HepG2 (cell line): Measurements from ENCODE around the gene ADCY1. TPM values are rescaled to one million over a fixed set of nuclear protein-coding genes. Genes with fewer than 3 reads are reported as not detected.

Experiments used
- ATAC-seq: fragments of 200-7000 bp; cut with Tn5 transposase; 3 replicates; pipeline ENCODE4 v1.9.1; 2020; ENCODE audit warnings: mild to moderate bottlenecking, moderate library complexity
- BruUV-seq: library from RNA; stranded (reverse); fragments of 400-500 nt; replicated peaks from 2 replicates; lab custom pipeline; 2021; lab: Mats Ljungman, UMichigan
- CTCF ChIA-PET: fragments of 300-600 bp; formaldehyde crosslinking; extraction: SDS; loops from one replicate; lab custom pipeline; 2021; ENCODE audit warnings: low total read pairs, inconsistent platforms, low intra/inter-chr PET ratio; lab: Yijun Ruan, JAX
- POLR2A ChIA-PET: fragments of 350-600 bp; sonication (Branson Sonifier 250); formaldehyde crosslinking; loops from one replicate; lab custom pipeline; 2020; ENCODE audit warnings: antibody characterized with exemption, inconsistent platforms; lab: Yijun Ruan, JAX
- DNase-seq: peaks from one replicate; pipeline ENCODE4 v3.0.0-alpha.2; 2015; ENCODE audit warnings: low spot score
- FAIRE-seq: peaks from 3 replicates; lab custom pipeline; 2011; peaks lifted over from hg19 to GRCh38; lab: Jason Lieb, UNC
- H2AFZ ChIP-seq: one replicate; pipeline ENCODE4 v1.6.1; 2011; ENCODE audit warnings: low read length, inconsistent platforms
- H3K27ac ChIP-seq: fragments of 300-600 bp; 3 replicates; pipeline ENCODE4 v1.8.0; 2011; ENCODE audit warnings: mixed run types, mild to moderate bottlenecking, mixed read lengths, low read length, inconsistent platforms; ENCODE audit not compliant: insufficient read depth; ENCODE audit errors: extremely low read length
- H3K27me3 ChIP-seq, 2 experiments: fragments of 200-600 bp in 1 of 2; 2 replicates in 1 of 2; 3 replicates in 1 of 2; pipeline versions ENCODE4 v1.6.0 to v1.8.0; 2011; ENCODE audit warnings: low read length in 2 of 2, mild to moderate bottlenecking in 2 of 2, moderate library complexity in 2 of 2, inconsistent platforms in 1 of 2; ENCODE audit not compliant: insufficient read depth in 2 of 2, control insufficient read depth in 1 of 2
- H3K36me3 ChIP-seq, 2 experiments: fragments of 200-600 bp in 1 of 2; replicated peaks in 1 of 2; 2 replicates in 1 of 2; 3 replicates in 1 of 2; pipeline versions ENCODE4 v1.5.1 to v1.8.0; 2011; ENCODE audit warnings: low read length in 2 of 2, inconsistent platforms in 1 of 2; ENCODE audit not compliant: insufficient read depth in 2 of 2, control insufficient read depth in 1 of 2
- H3K4me1 ChIP-seq: 2 replicates; pipeline ENCODE4 v1.5.1; 2012; ENCODE audit warnings: low read length, inconsistent platforms; ENCODE audit not compliant: insufficient read depth
- H3K4me2 ChIP-seq: 2 replicates; pipeline ENCODE4 v1.6.0; 2011; ENCODE audit warnings: low read depth, low read length, inconsistent platforms
- H3K4me3 ChIP-seq, 3 experiments: fragments of 200-600 bp in 1 of 3; sonication (generic), shearing (Covaris generic) in 1 of 3; replicated peaks in 1 of 3; 2 replicates each; pipeline ENCODE4 v1.5.1; 2011 to 2016; ENCODE audit warnings: low read length in 3 of 3, inconsistent platforms in 2 of 3, low read depth in 2 of 3, mild to moderate bottlenecking in 2 of 3, control low read depth in 1 of 3, mixed read lengths in 1 of 3; ENCODE audit not compliant: insufficient read depth in 1 of 3
- H3K79me2 ChIP-seq: one replicate; pipeline ENCODE4 v1.6.1; 2011; ENCODE audit warnings: low read length, inconsistent platforms; ENCODE audit not compliant: insufficient read depth
- H3K9ac ChIP-seq: 2 replicates; pipeline ENCODE4 v1.6.0; 2011; ENCODE audit warnings: mild to moderate bottlenecking, low read depth, low read length, inconsistent platforms; ENCODE audit not compliant: insufficient read depth
- H3K9me3 ChIP-seq: 2 replicates; pipeline ENCODE4 v1.5.1; 2012; ENCODE audit warnings: mild to moderate bottlenecking, low read length
- H4K20me1 ChIP-seq: 2 replicates; pipeline ENCODE4 v1.6.0; 2011; ENCODE audit warnings: inconsistent platforms, mild to moderate bottlenecking, low read length, moderate library complexity; ENCODE audit not compliant: insufficient read depth
- KLF11 ChIP-seq: IDR thresholded peaks from 2 replicates; pipeline ENCODE4 v1.6.1; 2016; ENCODE audit warnings: missing compliant biosample characterization
- KLF9 ChIP-seq: IDR thresholded peaks from 2 replicates; pipeline ENCODE4 v1.6.1; 2016; ENCODE audit warnings: low read depth
- NRL ChIP-seq: sonication (generic); formaldehyde crosslinking; IDR thresholded peaks from 2 replicates; pipeline ENCODE4 v1.5.0; 2020; ENCODE audit warnings: missing genetic modification reagents, mild to moderate bottlenecking, moderate library complexity, borderline replicate concordance
- ZNF12 ChIP-seq: sonication (generic); formaldehyde crosslinking; IDR thresholded peaks from 2 replicates; pipeline ENCODE4 v1.5.0; 2020; ENCODE audit warnings: missing genetic modification reagents
- ZNF138 ChIP-seq: sonication (generic); formaldehyde crosslinking; IDR thresholded peaks from 2 replicates; pipeline ENCODE4 v1.5.0; 2020; ENCODE audit warnings: mild to moderate bottlenecking, low read depth, missing genetic modification reagents
- ZNF232 ChIP-seq: sonication (generic); formaldehyde crosslinking; IDR thresholded peaks from 2 replicates; pipeline ENCODE4 v1.4.0; 2020; ENCODE audit warnings: missing genetic modification reagents, borderline replicate concordance
- ZNF720 ChIP-seq: sonication (generic); formaldehyde crosslinking; IDR thresholded peaks from 2 replicates; pipeline ENCODE4 v1.4.0; 2020; ENCODE audit warnings: missing genetic modification reagents
- WGBS: methylation state at CpG from one replicate; pipeline ENCODE4 v1.1.6; 2017; ENCODE audit warnings: low lambda C conversion rate; 5-methylcytosine and 5-hydroxymethylcytosine counted together
- in situ Hi-C: cut with HindIII; loops from 2 replicates; pipeline ENCODE4 v1.10.0; 2017; ENCODE audit warnings: low pct_unique_long_range_greater_than_20kb; ENCODE audit not compliant: extremely low pct_ligation_motif_present
- intact Hi-C: fragments of 100-400 bp; cut with micrococcal nuclease; formaldehyde crosslinking; loops from one replicate; pipeline ENCODE4 v1.10.0; 2022; ENCODE audit not compliant: unreplicated experiment
- polyA plus RNA-seq, 8 experiments: library from polyadenylated mRNA; depleted of rRNA in 3 of 8; stranded (reverse) in 7 of 8; unstranded in 1 of 8; fragments of >200 nt; fragmentation: Illumina TruSeq in 4 of 8; extraction: Trizol in 4 of 8; gene quantifications; 2 replicates each; pipeline versions ENCODE4 v1.2.1 to v1.2.3, GENCODE V29; 2011 to 2016; ENCODE audit warnings: low read depth in 4 of 8, missing spikeins in 1 of 8, mixed read lengths in 1 of 8; ENCODE audit not compliant: insufficient read depth in 1 of 8
- total RNA-seq, 5 experiments: library from RNA; depleted of rRNA; stranded (reverse); fragments of >200 nt; fragmentation: Illumina TruSeq; extraction: Trizol; gene quantifications; 2 replicates each; pipeline ENCODE4 v1.2.3, GENCODE V29; 2016; ENCODE audit warnings: low read depth in 1 of 5
- TF ChIP-seq, protein P1 (sequence below): sonication (generic); formaldehyde crosslinking; IDR thresholded peaks from 2 replicates; pipeline ENCODE4; 2020; ENCODE audit warnings: missing genetic modification reagents, mild to moderate bottlenecking, borderline replicate concordance
- TF ChIP-seq, protein P2 (sequence below): sonication (generic); formaldehyde crosslinking; IDR thresholded peaks from 2 replicates; pipeline ENCODE4 v1.4.0; 2020; ENCODE audit warnings: low read depth, mild to moderate bottlenecking, missing genetic modification reagents
- TF ChIP-seq, protein P3 (sequence below): sonication (generic); formaldehyde crosslinking; IDR thresholded peaks from 2 replicates; pipeline ENCODE4 v1.9.0; 2021; ENCODE audit warnings: missing genetic modification reagents, mild to moderate bottlenecking, borderline replicate concordance
- TF ChIP-seq, protein P4 (sequence below): sonication (generic); formaldehyde crosslinking; conservative IDR thresholded peaks from 2 replicates; pipeline ENCODE4 v1.8.1; 2023; ENCODE audit warnings: missing genetic modification reagents

ADCY1 gene
- total and polyA plus RNA-seq, 2 of the 13 experiments (the other 11 are each of a cell fraction or from before 2014, with no cell fraction given), result 0.80 to 1.2 TPM

DNA sequence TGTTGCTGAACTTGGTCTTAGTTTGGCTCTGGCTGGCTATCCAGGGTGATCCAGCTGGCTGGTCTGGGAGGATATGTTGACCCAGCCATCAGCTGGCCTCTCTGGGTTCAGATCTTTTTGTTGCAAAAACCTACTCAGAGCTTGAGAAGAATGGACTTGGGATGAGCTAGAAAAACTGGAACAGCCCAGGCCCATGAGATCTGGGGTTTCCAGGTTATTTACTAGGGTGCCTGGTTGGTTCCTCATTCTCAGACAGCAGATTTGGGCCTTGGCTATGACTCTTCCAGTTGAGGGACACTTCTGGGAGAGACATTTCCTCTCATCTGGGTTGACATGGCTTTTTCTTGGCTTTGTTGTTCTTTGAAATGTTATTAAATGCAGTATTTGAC is 116.6 kb downstream of the ADCY1 start (continued):
- TF ChIP-seq, protein P1, sequence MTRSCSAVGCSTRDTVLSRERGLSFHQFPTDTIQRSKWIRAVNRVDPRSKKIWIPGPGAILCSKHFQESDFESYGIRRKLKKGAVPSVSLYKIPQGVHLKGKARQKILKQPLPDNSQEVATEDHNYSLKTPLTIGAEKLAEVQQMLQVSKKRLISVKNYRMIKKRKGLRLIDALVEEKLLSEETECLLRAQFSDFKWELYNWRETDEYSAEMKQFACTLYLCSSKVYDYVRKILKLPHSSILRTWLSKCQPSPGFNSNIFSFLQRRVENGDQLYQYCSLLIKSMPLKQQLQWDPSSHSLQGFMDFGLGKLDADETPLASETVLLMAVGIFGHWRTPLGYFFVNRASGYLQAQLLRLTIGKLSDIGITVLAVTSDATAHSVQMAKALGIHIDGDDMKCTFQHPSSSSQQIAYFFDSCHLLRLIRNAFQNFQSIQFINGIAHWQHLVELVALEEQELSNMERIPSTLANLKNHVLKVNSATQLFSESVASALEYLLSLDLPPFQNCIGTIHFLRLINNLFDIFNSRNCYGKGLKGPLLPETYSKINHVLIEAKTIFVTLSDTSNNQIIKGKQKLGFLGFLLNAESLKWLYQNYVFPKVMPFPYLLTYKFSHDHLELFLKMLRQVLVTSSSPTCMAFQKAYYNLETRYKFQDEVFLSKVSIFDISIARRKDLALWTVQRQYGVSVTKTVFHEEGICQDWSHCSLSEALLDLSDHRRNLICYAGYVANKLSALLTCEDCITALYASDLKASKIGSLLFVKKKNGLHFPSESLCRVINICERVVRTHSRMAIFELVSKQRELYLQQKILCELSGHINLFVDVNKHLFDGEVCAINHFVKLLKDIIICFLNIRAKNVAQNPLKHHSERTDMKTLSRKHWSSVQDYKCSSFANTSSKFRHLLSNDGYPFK (CRISPR knock-in tag), result peak; percentile 24; the same call in 1 of the 2 replicates
- TF ChIP-seq ZNF12 (CRISPR knock-in tag), result no peak
- TF ChIP-seq NRL (CRISPR knock-in tag), result no peak
- TF ChIP-seq ZNF138 (CRISPR knock-in tag), result 0 out of 2 replicates have a peak, but pooled peaks have one; percentile 45

DNA sequence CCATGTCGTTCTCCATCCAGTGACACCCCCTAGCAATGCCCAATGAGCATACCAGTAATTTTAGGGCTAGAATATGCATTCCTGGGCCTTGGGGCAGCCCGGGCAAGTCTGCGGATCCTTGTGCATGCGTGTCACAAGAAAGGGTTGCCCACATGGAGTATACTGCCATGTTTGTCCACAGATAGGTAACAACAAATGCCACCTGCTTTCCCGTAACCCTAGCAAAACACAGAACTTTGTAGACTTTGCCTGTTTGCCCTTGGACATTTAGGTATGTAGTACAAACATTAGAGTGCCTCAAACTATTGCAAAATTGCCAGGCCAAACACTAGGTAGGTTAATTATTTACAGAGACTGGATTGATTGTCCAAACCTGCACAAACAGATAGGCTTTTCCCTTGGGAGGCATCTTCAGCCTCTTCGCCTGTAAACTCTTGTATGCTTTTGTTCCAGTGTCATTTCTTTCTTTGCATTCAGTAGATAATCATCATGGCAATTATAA is 117.0 kb downstream of the ADCY1 start:
- H3K79me2 ChIP-seq, result no peaks in the 10 kb centered on the region
- H2AFZ ChIP-seq, result no peak overlapping the region
- DNase-seq (peak; percentile 99), FAIRE-seq (peak; percentile 84), ATAC-seq (peak; percentile 96)
- no peaks in the 10 kb centered on the region for H3K36me3 ChIP-seq
- intact Hi-C loops, result no loop called here
- peak overlapping the region; percentile 42 for H3K9ac ChIP-seq
- H4K20me1 ChIP-seq, result no peaks in the 10 kb centered on the region
- WGBS, result 4% methylated on average over 6 of the region's 6 CpGs
- no TSS peak for BruUV-seq
- no peaks in the 10 kb centered on the region for H3K9me3 ChIP-seq
- peak overlapping the region; percentile 88 for H3K27ac ChIP-seq
- ChIA-PET CTCF (no interaction called here), POLR2A (interaction anchor here (0.9 to 1.2 kb wide), 5 partner anchors 28 to 197 kb away, joined by 3 to 5 read pairs (median 4); partner anchors contain the start of gene IGFBP1)
- peaks cover 54% of the 10 kb centered on the region for H3K4me1 ChIP-seq
- peak overlapping the region; percentile 61 for H3K4me2 ChIP-seq
- in situ Hi-C loops, result no loop called here
- peak overlapping the region in 1 of 3 experiments; percentile 33; a peak in 1 of 6 replicates for H3K4me3 ChIP-seq
- no peaks in the 10 kb centered on the region for H3K27me3 ChIP-seq
- TF ChIP-seq ZNF720 (CRISPR knock-in tag), result no peak
- TF ChIP-seq, protein P2, sequence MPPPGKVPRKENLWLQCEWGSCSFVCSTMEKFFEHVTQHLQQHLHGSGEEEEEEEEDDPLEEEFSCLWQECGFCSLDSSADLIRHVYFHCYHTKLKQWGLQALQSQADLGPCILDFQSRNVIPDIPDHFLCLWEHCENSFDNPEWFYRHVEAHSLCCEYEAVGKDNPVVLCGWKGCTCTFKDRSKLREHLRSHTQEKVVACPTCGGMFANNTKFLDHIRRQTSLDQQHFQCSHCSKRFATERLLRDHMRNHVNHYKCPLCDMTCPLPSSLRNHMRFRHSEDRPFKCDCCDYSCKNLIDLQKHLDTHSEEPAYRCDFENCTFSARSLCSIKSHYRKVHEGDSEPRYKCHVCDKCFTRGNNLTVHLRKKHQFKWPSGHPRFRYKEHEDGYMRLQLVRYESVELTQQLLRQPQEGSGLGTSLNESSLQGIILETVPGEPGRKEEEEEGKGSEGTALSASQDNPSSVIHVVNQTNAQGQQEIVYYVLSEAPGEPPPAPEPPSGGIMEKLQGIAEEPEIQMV (CRISPR knock-in tag), result peak; percentile 39; the same call in 1 of the 2 replicates
- TF ChIP-seq, protein P3, sequence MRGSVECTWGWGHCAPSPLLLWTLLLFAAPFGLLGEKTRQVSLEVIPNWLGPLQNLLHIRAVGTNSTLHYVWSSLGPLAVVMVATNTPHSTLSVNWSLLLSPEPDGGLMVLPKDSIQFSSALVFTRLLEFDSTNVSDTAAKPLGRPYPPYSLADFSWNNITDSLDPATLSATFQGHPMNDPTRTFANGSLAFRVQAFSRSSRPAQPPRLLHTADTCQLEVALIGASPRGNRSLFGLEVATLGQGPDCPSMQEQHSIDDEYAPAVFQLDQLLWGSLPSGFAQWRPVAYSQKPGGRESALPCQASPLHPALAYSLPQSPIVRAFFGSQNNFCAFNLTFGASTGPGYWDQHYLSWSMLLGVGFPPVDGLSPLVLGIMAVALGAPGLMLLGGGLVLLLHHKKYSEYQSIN (CRISPR knock-in tag), result no peak
- TF ChIP-seq, protein P4, sequence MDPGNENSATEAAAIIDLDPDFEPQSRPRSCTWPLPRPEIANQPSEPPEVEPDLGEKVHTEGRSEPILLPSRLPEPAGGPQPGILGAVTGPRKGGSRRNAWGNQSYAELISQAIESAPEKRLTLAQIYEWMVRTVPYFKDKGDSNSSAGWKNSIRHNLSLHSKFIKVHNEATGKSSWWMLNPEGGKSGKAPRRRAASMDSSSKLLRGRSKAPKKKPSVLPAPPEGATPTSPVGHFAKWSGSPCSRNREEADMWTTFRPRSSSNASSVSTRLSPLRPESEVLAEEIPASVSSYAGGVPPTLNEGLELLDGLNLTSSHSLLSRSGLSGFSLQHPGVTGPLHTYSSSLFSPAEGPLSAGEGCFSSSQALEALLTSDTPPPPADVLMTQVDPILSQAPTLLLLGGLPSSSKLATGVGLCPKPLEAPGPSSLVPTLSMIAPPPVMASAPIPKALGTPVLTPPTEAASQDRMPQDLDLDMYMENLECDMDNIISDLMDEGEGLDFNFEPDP (CRISPR knock-in tag), result 0 out of 2 replicates have a peak, but pooled peaks have one; percentile 56
- TF ChIP-seq KLF9 (CRISPR knock-in tag), result peak; percentile 81; the same call in 1 of the 2 replicates
- TF ChIP-seq ZNF232, result peak; percentile 45; the same call in 1 of the 2 replicates
- TF ChIP-seq KLF11, result peak; percentile 93
